ENCODE data around the gene PXDC1.
"Not testable (repeated sequence)": the region's sequence is repeated elsewhere in the genome, so short reads cannot be mapped to it uniquely, and the experiment has no call there.

The PXDC1 gene

GRCh38 chr6:3683331-3683730 is 68.2 kb downstream of the PXDC1 start:
- H4K20me1 ChIP-seq (ENCODE audit: insufficient read depth, low read length, poor library complexity, severe bottlenecking), result no peaks in the 10 kb centered on the region
- peaks cover 4% of the 10 kb centered on the region for H3K4me1 ChIP-seq (ENCODE audit: insufficient read depth, low read length, poor library complexity, severe bottlenecking)
- H3K9me2 ChIP-seq (replicated peaks; ENCODE audit: low read depth, low read length), result no peaks in the 10 kb centered on the region
- no peak overlapping the region for H3K4me3 ChIP-seq (ENCODE audit: low read length, poor library complexity, severe bottlenecking)
- no peak overlapping the region for H3K4me2 ChIP-seq (ENCODE audit: low read depth, low read length, poor library complexity, severe bottlenecking)
- no peak overlapping the region for H2AFZ ChIP-seq (ENCODE audit: low read length)
- no peak overlapping the region for H3K9ac ChIP-seq (ENCODE audit: low read depth, low read length, poor library complexity, severe bottlenecking)
- peaks cover 8% of the 10 kb centered on the region; the same call in 1 of the 2 replicates for H3K9me3 ChIP-seq (ENCODE audit: insufficient read depth, low read depth, low read length)
- no peak for TF ChIP-seq CTCF (conservative IDR thresholded peaks at IDR 0.05; ENCODE audit: low read length)
- no peaks in the 10 kb centered on the region for H3K79me2 ChIP-seq (ENCODE audit: insufficient read depth, low read length)
- no peaks in the 10 kb centered on the region for H3K27me3 ChIP-seq (ENCODE audit: insufficient read depth, low read length, poor library complexity, severe bottlenecking)
- H3K36me3 ChIP-seq (ENCODE audit: insufficient read depth, low read length), result peaks cover 28% of the 10 kb centered on the region; the same call in 1 of the 2 replicates
- no peaks in the 10 kb centered on the region for H3F3A ChIP-seq (ENCODE audit: low read depth)

- Histone ChIP-seq H3K36me3 (ENCODE audit: insufficient read depth, low read length) (peaks cover 15% of the 10 kb centered on the region; the same call in 1 of the 2 replicates), H4K20me1 (ENCODE audit: insufficient read depth, low read length, poor library complexity, severe bottlenecking) (no peaks in the 10 kb centered on the region), H3K4me1 (ENCODE audit: insufficient read depth, low read length, poor library complexity, severe bottlenecking) (no peaks in the 10 kb centered on the region), H3K9me2 (replicated peaks; ENCODE audit: low read depth, low read length) (no peaks in the 10 kb centered on the region), H3F3A (ENCODE audit: low read depth) (no peaks in the 10 kb centered on the region), H3K9me3 (ENCODE audit: insufficient read depth, low read depth, low read length) (peaks cover 8% of the 10 kb centered on the region; the same call in 1 of the 2 replicates), H3K27me3 (ENCODE audit: insufficient read depth, low read length, poor library complexity, severe bottlenecking) (no peaks in the 10 kb centered on the region), H3K79me2 (ENCODE audit: insufficient read depth, low read length) (no peaks in the 10 kb centered on the region), H3K9ac (ENCODE audit: low read depth, low read length, poor library complexity, severe bottlenecking) (no peak overlapping the region), H3K4me2 (ENCODE audit: low read depth, low read length, poor library complexity, severe bottlenecking) (no peak overlapping the region), H3K4me3 (ENCODE audit: low read length, poor library complexity, severe bottlenecking) (no peak overlapping the region), H2AFZ (ENCODE audit: low read length) (no peak overlapping the region)
- no peak for TF ChIP-seq CTCF (conservative IDR thresholded peaks at IDR 0.05; ENCODE audit: low read length)
- no peak for TF ChIP-seq EZH2phosphoT487 (IDR thresholded peaks at IDR 0.05; ENCODE audit: borderline replicate concordance)
These were observed 72.6 kb downstream of the PXDC1 start for GRCh38 chr6:3678946-3679345.

- H3K4me1 ChIP-seq (ENCODE audit: insufficient read depth, low read length, poor library complexity, severe bottlenecking); H3K4me3 ChIP-seq (ENCODE audit: low read length, poor library complexity, severe bottlenecking); H3K79me2 ChIP-seq (ENCODE audit: insufficient read depth, low read length); H3K27me3 ChIP-seq (ENCODE audit: insufficient read depth, low read length, poor library complexity, severe bottlenecking); H3K9me3 ChIP-seq (ENCODE audit: insufficient read depth, low read depth, low read length); H3K9ac ChIP-seq (ENCODE audit: low read depth, low read length, poor library complexity, severe bottlenecking); H2AFZ ChIP-seq (ENCODE audit: low read length); H4K20me1 ChIP-seq (ENCODE audit: insufficient read depth, low read length, poor library complexity, severe bottlenecking); H3K4me2 ChIP-seq (ENCODE audit: low read depth, low read length, poor library complexity, severe bottlenecking); H3K9me2 ChIP-seq (replicated peaks; ENCODE audit: low read depth, low read length); H3F3A ChIP-seq (ENCODE audit: low read depth): not testable (repeated sequence)
- H3K36me3 ChIP-seq (ENCODE audit: insufficient read depth, low read length), result peaks cover 15% of the 10 kb centered on the region; the same call in 1 of the 2 replicates
These were observed 73.8 kb downstream of the PXDC1 start for GRCh38 chr6:3677751-3678150.

- H3K4me2 ChIP-seq (ENCODE audit: low read depth, low read length, poor library complexity, severe bottlenecking); H3K9ac ChIP-seq (ENCODE audit: low read depth, low read length, poor library complexity, severe bottlenecking); H3K4me3 ChIP-seq (ENCODE audit: low read length, poor library complexity, severe bottlenecking); H3F3A ChIP-seq (ENCODE audit: low read depth); H3K4me1 ChIP-seq (ENCODE audit: insufficient read depth, low read length, poor library complexity, severe bottlenecking); H3K9me2 ChIP-seq (replicated peaks; ENCODE audit: low read depth, low read length); H2AFZ ChIP-seq (ENCODE audit: low read length); H3K9me3 ChIP-seq (ENCODE audit: insufficient read depth, low read depth, low read length); H4K20me1 ChIP-seq (ENCODE audit: insufficient read depth, low read length, poor library complexity, severe bottlenecking); H3K27me3 ChIP-seq (ENCODE audit: insufficient read depth, low read length, poor library complexity, severe bottlenecking); H3K79me2 ChIP-seq (ENCODE audit: insufficient read depth, low read length): not testable (repeated sequence)
- H3K36me3 ChIP-seq (ENCODE audit: insufficient read depth, low read length), result peaks cover 13% of the 10 kb centered on the region; the same call in 1 of the 2 replicates
These were observed 74.2 kb downstream of the PXDC1 start for GRCh38 chr6:3677351-3677750.

Data from Loucy (cell line).